ENCODE results near the gene KDM5B. TPM values are rescaled to one million over a fixed set of nuclear protein-coding genes. Genes with fewer than 3 reads are reported as not detected.
A peak's percentile ranks its signal among the peaks of the same experiment; 100 is the strongest.
"Not testable (repeated sequence)": the region's sequence is repeated elsewhere in the genome, so short reads cannot be mapped to it uniquely, and the experiment has no call there.

KDM5B gene
- total RNA-seq: 14.6 TPM
- long read RNA-seq, partial matches to known transcripts: 5 of 5 reads
- long read RNA-seq, other reads (novel, unspliced or antisense): 0 of 5 reads

DNA sequence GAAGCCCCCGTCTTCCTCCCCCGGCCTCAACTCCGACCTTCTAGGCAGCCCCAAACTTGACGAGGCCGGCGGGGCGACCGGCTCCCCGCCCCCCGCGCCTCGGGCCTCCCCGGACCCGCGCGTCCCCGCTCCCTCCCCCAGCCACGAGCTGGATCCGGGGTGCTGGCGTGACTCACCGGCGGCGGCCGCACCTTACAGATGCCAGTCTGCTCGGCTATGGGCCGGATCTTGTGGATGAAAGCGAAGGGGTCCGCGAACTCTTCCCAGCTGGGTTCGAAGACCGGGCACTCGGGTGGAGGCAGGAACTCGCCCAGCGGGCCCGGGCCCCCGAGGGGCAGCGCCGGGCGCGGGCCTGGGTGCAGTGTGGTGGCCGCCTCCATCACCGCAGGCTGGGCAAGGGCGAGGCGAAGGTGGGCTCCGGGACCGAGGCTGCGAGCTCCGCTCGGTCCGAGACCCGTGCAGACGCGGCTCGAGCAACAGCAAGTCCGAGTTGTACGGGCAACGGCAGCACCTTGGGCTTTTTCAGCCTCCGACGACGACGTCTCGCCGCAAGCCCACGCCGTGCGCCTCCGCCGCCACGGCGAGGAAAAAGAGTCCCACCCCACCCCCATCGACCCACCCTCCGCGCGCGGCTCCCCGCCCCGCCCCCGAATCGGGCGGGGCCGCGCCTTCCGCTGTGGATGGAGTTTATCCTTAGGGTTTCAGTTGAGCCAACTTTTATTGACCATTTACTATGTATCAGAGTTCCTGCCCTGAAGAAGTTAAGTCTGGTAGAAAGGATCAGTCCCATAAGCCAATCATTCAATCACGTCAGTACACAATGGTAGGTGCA is at the start of gene KDM5B:
KDM5B (minus strand) TSS at position 496 of the 832 bp plus-strand sequence; CDS start at position 380, 116 bp downstream.
- intact Hi-C loops (cut with micrococcal nuclease): no loop called here
- peak; percentile 55 for ATAC-seq
- peak; percentile 84 for DNase-seq

DNA sequence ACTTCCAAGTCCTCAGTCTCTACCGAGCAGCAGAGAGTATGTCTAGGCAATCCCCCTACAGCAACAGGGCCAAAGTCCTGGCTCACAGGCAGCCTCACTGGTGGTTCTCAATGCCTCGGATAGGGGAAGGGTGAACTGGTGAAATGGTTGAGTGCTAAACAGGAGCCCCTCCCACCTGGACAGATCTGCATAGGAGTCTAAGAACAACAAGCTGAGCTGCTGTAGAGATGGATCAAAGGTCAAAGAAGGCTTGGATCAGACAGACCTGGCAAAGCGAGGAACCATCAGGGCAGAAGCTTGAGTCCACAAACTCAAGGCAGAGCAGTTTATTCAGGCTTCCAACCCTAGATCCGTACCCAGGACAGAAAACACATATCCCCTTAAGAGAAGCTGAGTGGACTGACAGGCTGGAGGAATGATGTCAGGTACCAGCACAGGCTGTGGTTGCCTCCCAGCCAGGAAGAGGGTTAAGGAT is 49.0 kb upstream of the KDM5B start:
- no peak for ATAC-seq
- DNase-seq: no peak
- intact Hi-C loops (cut with micrococcal nuclease): no loop called here

DNA sequence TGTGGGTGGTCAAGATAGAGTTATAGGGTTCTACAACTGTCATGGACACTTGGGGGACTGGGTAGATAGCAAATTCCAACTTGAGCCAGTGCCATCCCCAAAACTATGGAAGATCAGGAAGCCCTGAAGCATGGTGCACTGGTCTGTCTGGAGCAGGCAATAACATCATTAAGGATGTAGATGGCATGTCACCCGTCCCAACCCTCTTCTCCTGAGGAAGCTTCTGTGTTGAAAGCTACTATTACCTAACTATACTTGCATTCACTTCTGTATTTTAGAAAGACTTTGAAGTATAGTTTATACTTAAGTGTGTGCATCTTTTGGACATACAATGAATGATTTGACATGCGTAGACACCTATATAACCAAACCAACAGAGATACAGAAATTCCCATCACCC is 47.8 kb upstream of the KDM5B start:
- DNase-seq (no peak), ATAC-seq (no peak)
- intact Hi-C loops (cut with micrococcal nuclease): no loop called here

DNA sequence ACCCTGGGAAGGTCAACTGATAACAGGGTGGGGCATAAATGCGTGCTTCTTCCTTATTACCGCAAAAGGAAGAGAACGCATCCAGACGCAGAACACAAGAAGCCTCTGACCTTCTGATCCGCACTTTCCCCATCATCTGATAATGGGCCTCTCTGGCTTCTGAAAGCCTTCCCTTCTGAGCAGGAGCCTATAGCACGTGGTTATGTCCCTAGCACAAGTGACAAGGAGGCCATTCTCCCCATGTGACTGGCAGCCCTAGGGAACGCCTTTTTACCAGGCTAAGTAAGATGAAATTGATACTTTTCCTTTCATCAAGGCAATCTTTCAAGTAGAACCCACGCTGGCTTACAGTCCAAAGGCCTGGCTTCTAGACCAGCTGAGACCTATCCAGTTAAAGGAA is 46.6 kb upstream of the KDM5B start:
- intact Hi-C loops (cut with micrococcal nuclease): no loop called here
- ATAC-seq: no peak
- DNase-seq: no peak

DNA sequence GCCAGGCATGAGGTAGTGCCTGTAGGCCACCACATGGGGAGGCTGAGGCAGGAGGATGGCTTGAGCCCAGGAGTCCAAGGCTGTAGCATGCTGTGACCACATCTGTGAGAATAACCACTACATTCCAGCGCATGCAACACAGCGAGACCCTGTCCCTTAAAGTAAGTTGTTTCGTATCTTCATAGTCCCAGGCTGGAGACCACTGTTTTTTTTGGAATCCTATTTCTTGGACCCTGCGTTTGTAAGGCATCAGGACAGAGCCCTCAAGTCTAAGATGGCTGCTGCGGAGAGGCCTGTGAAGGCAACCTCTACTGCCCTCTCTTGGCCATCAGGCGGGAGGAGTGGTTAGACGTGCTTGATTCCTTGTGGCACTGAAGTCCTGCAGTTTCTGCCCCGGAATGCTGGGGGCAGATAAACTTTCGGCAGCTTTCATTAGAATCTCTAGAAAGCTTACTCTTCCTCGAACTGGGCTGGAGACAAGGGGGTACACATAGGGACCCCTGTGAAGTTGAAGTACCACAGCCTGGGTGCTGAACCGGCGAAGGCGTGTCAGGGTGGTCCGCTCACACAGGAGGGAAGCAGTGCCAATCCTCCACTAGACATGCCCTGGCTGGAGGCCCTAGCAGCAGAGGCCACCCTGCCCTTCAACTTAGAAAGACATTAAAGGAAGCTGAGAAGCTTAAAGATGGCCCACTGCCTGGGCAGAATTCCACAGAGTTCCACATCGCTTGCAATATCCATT is 44.1 kb upstream of the KDM5B start:
- intact Hi-C loops (cut with micrococcal nuclease): no loop called here
- ATAC-seq (no peak), DNase-seq (no peak)

DNA sequence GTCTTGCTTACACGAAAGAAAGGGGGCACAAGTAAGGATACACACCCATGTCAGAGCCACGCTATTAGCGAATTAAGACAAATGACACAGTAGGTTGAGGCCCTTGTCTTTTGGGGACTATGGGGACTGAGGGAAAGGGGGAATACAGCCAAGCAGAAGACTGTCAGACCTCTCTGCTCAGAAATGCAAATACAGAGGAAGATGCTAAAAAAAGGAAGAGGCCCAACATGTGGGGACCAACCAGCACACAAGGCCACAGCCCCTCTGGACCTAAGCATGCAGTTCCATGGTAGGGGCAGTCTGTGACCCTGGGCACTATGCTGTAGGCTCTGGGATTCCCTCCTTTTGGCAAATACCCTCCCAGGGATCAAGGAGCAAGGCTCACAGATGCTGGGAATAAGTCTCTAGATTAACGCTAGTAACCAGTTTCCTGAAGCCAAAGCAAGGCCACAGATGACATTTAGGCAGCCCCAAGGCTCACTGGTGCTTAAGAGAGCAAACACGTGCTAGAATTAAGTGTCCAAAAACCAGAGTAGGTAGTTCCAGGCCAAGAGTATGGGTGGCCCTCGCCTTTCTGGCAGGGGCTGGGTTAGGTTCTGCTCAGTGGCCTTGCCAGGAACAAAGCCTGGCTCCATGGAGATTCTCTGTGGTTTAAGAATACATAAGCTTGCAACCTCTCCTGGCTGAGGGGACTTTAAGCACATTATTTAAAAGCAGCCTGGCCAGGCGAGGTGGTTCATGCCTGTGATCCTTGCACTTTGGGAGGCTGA is 42.6 kb upstream of the KDM5B start:
- intact Hi-C loops (cut with micrococcal nuclease): no loop called here
- ATAC-seq (no peak), DNase-seq (no peak)

DNA sequence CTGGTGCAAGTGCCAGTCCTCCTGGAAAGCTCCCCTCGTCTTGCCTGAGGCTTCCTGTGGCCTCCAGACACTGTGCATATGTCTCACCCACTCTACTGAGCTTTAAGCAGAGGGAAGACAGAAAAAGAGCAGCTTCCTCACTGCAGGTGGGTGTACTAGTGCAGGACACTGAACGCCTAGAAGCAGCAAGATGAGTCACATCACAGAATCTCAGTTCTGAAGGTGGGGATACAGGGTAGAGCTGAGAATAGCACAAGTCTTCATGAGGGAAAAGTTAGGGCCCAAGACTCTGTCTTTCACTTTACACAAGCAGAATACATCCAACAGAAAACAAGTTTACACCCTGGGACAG is 39.9 kb upstream of the KDM5B start:
- ATAC-seq (no peak), DNase-seq (no peak)
- intact Hi-C loops (cut with micrococcal nuclease): no loop called here

DNA sequence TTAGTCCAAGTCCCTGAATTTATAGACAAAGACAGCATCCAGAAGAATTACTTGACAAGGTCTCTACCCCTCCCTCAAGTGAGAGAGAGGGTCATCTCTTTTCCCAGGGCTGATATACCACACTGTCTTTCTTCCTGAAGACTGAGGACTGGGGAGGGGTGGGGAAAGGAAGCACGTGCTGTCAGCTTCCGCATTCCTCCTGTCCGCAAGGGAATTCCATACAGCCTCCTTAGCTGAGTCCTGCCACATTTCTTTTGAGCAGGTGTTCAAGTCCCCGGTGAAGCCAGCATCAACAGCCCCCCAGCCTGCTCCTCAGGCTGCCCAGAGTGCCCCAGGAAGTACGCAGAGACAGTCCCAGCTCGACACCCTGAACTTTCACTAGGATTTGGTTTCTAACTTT is 36.7 kb upstream of the KDM5B start:
- ATAC-seq (no peak), DNase-seq (no peak)
- intact Hi-C loops (cut with micrococcal nuclease): no loop called here

DNA sequence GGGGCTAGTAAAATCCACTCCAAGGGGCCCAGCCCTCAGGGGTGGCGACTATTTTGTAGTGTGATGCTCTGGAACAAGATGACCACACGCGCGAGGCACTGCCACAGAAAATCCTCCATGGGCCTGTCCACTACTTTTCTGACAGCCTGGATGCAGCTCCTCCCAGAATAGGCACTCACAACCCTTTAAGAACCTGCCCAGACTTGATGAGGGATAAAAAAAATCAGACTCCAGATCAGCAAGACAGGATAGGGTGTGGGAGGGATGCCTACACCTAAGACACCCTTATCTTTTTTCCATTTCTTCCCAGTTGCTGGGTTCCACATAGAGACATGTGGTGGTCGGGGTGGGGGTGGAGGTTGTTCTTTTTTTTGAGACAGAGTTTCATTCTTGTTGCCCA is 36.0 kb upstream of the KDM5B start:
- no peak for ATAC-seq
- intact Hi-C loops (cut with micrococcal nuclease): no loop called here
- no peak for DNase-seq

DNA sequence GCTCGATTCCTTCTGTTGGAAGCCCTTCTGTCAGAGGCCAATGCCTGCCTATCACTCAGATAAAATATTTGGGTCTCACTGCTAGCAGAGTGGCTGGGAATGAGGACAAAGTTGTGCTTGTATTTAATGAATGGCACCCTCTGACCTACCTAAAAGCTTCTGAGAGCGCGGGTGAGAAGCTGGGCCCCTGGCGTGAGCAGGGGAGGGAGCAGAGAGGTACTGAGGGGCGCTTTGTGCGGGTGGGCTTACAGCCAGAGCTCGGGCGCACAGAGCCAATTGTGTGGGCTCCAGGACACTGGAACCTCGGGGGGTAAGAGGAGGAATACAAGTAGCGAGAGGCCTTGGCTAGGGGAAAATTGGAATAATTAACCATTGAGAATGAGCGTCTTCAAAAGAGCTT is 34.9 kb upstream of the KDM5B start:
- ATAC-seq: no peak
- intact Hi-C loops (cut with micrococcal nuclease): no loop called here
- DNase-seq: no peak

DNA sequence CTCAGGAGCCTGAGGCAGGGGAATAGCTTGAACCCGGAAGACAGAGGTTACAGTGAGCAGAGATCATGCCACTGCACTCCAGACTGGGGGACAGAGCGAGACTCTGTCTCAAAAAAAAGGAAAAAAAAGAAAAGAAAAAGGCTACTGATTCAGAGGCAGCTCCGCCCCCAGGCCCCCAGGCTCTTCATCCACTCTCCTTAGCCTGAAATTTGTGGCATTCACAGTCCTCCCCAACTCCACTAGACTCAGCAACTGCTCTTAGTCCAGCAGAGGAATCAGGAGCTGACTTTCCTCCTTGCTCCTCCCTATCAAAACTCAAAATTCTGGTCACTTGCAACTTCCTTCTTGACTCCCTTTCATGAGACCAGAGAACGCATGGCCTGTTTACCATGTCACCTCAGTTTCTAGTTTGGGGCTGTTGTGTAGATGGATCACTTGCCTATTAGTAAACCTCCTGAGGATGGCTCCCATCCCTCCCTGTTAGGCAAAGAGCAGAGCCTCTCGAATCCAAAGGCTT is 29.6 kb upstream of the KDM5B start:
- ATAC-seq: no peak
- no peak for DNase-seq
- intact Hi-C loops (cut with micrococcal nuclease): no loop called here

DNA sequence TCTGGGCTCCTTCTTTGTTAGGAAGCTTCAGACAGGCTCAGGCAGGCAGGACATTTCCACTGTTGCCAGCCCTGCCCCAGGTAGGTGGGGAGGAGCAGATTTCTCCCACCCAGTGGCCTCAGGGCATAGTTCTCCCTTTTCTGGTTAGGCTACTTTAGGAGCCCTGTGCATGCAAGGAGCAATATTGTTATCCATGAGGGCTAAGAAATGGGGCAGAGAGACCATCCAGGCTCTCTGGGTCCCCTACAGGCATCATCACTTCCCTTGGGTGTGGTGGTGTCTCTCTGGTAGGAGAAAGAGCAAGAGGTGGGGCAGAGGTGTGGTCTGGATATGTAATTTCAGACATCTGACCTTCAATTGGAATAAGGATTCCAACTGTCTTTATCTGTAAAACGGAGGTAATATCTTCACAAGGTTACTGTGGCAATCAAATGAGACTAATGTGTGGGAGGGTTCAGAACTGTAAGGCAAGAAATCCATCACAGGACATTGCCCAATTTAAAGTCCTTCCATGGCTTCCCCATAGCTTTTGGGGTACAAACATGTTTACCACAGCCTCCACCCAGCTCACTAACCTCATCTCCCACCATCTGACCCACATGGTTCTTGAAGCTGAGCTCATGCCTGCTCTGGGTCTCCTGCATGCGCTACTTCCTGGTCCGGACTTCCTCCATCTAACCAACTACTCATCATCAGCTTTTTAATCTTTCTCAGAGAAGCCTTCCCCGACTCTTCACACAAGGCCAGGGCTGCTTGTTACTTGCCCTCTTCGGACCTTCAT is 28.6 kb upstream of the KDM5B start:
- intact Hi-C loops (cut with micrococcal nuclease): no loop called here
- no peak for ATAC-seq
- no peak for DNase-seq

DNA sequence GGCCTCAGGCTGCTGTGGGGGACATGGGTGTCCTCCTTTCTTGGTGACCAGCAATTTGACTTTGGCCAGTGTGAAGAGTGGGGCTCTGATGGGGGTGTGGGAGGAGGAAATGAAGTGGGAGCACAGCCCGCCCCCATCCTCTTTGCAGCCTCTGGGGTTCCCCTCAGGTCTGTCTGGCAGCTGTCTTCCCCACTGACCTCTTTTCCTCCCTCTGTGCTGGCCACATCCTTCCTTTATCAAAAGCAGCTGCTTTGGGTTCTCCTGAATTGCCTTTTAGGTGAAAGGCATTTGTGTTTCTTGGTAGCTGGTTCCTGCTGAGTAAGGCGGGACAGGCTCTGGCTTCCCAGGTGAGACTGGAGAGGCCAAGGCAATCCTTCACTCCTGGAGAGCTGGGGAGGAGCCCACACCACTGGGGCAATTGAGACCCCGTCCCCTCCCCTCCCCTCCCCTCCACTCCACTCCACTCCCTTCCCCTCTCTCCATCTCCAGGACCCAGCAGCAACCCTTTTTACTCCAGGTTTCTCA is 27.4 kb upstream of the KDM5B start:
- DNase-seq (no peak), ATAC-seq (no peak)
- intact Hi-C loops (cut with micrococcal nuclease): no loop called here

DNA sequence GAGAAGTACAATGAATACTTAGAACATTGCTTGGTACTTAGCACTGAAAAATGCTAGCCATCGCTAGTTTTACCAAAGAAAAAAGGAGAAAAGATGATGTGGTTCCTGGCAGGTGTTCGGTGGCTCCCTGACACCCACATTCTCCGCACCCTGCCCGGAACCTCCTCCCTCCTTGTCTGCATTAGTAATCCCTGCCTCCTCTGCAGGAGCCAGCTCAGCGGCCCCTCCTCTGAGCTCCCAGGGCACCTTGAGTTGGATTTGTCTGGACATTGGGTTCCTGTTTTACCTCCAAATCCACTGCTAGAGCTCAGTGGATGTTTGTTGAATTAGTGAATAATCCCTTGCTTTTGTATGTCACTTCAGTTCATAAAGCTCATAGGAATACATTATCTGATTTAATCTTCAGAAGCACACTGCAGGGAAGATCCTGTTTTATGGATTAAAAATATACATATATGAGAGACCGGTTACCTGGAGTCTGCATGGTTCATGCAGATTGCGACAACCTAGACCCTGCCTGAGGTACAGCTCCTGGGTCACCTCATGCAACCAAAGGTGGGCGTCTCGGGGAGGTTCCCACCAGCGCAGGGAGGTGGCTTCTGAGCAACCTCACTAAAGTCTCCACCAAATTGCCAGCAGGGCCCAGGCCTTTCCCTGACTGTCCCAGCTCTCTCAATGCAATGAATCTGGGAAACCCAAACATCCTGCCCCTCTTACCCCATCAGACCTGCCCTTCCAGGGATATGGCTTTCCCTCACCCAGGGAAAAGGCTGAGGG is 26.7 kb upstream of the KDM5B start:
- intact Hi-C loops (cut with micrococcal nuclease): no loop called here
- no peak for ATAC-seq
- no peak for DNase-seq

DNA sequence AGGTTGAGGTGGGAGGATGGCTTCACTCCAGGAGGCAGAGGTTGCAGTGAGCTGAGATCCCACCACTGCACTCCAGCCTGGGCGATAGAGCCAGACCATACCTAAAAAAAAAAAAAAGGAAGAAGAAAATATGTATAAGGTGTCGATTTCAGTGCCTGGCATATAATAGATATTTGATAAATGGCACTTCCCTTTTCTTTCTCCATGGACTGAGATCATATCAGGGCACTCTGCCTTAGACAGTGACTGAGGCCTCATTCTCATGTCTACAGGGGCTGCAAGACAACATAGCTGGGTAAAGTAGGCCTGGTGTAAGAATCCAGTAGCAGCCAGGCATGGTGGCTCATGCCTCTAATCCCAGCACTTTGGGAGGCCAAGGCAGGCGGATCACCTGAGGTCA is 23.7 kb upstream of the KDM5B start:
- ATAC-seq (no peak), DNase-seq (no peak)
- intact Hi-C loops (cut with micrococcal nuclease): no loop called here

DNA sequence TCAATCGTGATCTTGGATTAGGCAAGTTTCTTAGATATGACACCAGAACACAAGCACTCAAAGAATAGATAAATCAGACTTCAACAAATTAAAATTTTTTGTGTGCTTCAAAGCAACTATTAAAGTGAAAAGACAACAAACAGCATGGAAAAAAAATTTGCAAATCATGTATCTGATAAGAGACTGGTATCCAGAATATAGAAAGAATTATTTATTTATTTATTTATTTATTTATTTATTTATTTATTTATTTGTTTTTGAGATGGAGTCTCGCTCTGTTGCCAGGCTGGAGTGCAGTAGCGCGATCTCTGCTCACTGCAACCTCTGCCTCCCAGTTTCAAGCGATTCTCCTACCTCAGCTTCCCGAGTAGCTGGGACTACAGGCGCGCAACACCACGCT is 21.0 kb upstream of the KDM5B start:
- DNase-seq; ATAC-seq; intact Hi-C loops (cut with micrococcal nuclease): not testable (repeated sequence)

DNA sequence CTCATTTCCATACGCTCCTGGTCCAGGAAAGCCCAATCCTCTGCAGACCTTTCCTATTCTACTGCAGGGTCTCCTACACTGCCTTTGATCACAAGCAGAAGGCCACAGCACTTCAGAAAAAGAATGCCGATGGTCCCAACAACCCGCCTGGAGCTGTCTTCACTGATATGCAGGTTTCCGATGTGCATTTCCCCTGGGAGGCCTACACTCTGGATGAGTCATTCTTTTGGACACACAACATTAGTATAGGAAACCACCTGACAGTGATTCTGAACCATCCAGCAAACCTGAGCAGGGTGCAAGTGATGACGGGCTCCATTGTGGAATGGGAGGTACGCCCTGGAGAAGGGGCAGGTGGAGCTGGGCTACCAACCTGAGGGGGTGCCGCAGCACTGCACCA is 17.5 kb upstream of the KDM5B start:
- DNase-seq (no peak), ATAC-seq (no peak)
- intact Hi-C loops (cut with micrococcal nuclease): no loop called here

DNA sequence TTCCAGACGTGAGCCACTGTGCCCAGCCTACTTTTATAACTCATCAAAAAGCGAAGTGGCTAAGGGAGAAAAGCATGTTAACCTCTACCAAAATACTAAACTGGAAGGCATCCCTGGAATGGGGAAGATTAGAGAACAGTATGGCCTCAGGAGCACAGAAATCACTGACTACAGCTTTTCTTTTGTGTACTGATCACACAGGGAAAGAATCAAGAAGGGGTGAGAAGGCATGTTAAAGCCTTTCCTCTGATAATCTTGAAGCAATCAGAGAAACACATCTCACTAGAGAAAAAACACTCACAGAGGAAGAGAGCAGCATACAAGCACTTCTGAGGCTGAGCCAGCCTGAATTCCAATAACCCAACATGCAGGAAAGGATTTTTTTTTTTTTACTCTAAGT is 13.2 kb upstream of the KDM5B start:
- ATAC-seq: no peak
- intact Hi-C loops (cut with micrococcal nuclease): no loop called here
- DNase-seq: no peak

Data from left ventricle myocardium superior (tissue), 1 donor.